SK-N-DZ (cell line): ENCODE data around the gene MIOS.
A peak's percentile ranks its signal among the peaks of the same experiment; 100 is the strongest.
"Not testable (repeated sequence)": the region's sequence is repeated elsewhere in the genome, so short reads cannot be mapped to it uniquely, and the experiment has no call there.

ENCODE experiments used
- DNase-seq: peaks from one replicate; pipeline ENCODE4 v3.0.0-alpha.2; 2015; ENCODE audit warnings: low spot score

Gene MIOS

DNA sequence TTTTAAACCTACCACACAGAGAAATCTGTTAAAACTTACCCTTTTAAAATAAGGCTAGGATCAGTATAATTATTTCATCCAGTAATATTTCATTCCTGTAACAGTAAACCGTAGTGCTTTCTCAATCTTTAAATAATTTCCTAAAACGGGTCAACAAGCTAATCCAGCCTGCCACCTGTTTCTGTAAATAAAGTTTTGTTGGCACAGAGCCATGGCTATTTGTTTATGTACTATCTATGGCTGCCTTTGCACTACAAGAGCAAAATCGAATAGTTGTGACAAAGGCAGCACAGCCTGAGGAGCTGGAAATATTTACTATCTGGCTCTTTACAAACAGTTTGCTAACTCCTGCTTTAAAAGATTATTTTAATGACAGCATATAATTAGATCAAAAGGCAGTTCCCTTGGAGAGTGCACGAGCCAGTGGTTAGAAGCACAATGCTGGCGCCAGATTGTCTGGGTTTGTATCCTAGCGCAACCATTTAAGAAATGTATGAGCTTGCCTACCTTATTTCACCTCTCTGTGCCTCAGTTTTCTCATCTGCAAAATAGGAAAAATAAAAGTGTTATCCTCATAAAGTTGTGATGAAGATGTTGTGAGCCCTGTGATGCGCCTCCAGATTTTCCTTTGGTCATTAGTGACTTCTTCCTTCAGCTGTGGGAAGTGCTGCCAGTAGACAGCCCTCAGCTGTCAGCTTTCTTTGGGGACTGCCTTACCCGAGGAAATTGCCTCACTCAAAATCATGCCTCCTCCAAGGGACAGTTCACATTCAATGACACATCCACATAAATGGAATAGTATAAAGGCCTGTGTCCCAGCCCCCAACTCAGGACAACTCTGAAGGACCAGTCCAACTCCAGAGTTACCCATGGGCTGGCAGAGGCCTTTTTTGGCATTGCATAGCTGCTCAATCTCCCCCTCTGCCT is 11.8 kb upstream of the MIOS start:
- DNase-seq, result peak; percentile 77

- no peak for DNase-seq
These were observed 9.8 kb upstream of the MIOS start for GRCh38 chr7:7556852-7557251.

- no peak for DNase-seq
These were observed 9.4 kb upstream of the MIOS start for GRCh38 chr7:7557252-7557651.

DNA sequence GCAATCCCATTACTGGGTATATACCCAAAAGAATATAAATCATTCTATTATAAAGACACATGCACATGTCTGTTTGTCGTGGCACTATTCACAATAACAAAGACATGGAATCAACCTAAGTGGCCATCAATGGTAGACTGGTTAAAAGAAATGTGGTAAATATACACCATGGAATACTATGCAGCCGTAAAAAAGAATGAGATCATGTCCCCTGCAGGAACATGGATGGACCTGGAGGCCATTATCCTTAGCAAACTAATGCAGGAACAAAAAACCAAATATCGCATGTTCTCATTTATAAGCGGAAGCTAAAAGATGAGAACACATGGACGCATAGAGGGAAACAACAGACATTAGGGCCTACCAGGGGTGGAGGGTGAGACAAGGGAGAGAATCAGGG is 5.1 kb upstream of the MIOS start:
- DNase-seq, result not testable (repeated sequence)

DNA sequence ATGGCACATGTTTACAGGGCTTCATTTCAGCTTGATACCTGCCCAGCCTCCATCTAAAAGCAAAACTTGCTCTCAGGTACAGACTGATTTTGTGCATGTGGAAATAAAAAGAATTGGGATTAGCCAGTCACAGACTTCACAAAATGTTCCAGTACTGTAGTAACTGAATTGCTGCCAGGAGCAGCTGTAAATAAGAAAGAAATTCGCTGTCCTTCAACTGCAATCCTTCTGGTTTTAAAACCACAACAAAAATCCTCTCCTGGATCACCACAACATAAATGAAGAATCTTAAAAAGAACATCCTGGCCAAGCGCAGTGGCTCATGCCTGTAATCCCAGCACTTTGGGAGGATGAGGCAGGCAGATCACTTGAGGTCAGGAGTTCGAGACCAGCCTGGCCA is 3.9 kb upstream of the MIOS start:
- no peak for DNase-seq

- DNase-seq, result no peak
These were observed 3.4 kb upstream of the MIOS start for GRCh38 chr7:7563269-7563668.

DNA sequence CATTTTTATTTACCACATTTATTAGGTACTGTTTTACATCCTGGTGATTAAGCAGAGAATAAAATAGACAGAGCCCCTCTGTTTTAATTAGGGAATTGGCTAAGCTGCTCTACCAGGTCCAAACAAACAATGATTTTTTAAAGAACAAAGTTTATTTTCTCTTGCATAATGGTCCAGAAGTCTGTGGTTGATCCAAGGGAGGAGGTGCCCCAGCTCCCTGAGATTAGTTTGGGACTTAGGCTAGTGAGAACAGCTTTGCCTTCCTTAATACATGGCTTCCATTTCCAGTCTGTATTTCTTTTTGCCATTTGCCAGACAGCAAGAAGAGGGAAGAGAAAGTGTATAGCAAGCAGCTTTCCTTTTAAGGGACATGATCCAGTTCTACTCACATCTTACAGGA is 2.9 kb upstream of the MIOS start:
- no peak for DNase-seq

GRCh38 chr7:7564323-7564780 is 2.3 kb upstream of the MIOS start:
- DNase-seq, result no peak

- DNase-seq, result no peak
These were observed 1.5 kb upstream of the MIOS start for GRCh38 chr7:7565018-7565680.

- peak; percentile 38 for DNase-seq
These were observed 686 bp upstream of the MIOS start for GRCh38 chr7:7565746-7566650.

DNA sequence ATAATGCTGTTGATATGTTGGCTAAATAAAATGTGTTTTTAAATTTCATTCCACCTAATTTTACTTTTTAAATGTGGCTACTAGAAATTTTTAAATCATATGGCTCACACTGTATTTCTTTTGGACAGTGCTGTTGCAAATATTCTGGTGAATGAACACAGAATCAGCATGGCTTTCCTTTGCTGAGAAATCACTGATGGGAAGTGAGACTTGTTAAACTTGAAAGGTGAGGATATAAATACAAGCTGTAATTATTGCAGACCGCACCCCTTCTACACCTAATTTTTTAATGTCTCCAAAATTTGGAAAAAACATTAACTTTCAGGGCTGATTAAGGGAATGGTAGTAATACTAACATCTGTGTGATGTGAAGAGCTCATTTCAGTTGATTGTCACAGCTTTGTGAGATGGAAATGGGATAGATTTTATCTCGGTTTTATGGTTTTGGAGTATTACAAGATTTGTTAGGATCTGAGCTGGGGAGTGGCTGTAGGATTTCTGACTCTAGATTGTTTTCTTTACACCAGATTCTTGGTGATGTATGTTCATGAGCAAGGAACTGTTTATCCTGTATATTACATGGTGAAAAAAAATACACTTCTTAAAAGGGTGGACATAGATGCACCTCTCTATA is 1.3 kb downstream of the MIOS start:
- no peak for DNase-seq

DNA sequence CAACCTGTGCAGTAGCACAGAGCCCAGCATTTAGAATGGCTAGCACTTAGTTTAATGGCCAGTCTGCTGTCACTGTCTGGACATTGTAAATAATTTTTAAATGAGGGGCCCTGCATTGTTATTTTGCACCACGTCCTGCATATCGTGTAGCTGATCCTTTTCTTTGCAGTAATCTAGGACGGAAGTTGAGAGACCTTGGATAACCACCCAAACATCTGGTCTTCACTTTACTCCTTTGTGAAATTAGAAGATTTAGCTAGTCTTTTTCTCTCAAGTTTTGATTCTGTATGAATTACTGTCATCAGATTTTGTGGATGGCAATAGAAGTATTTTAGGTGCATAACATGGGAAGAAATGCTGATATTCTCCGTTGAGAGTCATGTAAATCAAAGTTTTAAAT is 1.9 kb downstream of the MIOS start:
- DNase-seq, result no peak

- DNase-seq, result no peak
These were observed 2.4 kb downstream of the MIOS start for GRCh38 chr7:7569081-7569527.

- no peak for DNase-seq
These were observed 2.9 kb downstream of the MIOS start for GRCh38 chr7:7569615-7570014.

DNA sequence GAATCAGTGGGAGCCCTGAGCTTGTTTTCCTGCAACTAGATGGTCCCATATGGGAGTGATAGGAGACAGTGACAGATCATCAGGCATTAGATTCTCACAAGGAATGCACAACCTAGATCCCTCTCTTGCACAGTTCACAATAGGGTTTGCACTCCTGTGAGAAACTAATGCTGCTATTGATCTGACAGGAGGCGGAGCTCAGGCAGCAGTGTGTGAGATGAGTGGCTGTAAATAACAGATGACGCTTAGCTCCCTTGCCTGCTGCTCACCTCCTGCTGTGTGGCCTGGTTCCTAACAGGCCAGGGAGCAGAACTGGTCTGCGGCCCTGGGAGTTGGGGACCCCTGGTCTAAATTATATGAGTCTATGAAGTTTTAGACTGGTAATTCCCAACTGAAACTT is 3.9 kb downstream of the MIOS start:
- no peak for DNase-seq

GRCh38 chr7:7573701-7574100 is 7.0 kb downstream of the MIOS start:
- no peak for DNase-seq

GRCh38 chr7:7576344-7576743 is 9.7 kb downstream of the MIOS start:
- no peak for DNase-seq

GRCh38 chr7:7577888-7578287 is 11.2 kb downstream of the MIOS start:
- DNase-seq, result no peak

- DNase-seq, result no peak
These were observed 13.0 kb downstream of the MIOS start for GRCh38 chr7:7579638-7580037.

DNA sequence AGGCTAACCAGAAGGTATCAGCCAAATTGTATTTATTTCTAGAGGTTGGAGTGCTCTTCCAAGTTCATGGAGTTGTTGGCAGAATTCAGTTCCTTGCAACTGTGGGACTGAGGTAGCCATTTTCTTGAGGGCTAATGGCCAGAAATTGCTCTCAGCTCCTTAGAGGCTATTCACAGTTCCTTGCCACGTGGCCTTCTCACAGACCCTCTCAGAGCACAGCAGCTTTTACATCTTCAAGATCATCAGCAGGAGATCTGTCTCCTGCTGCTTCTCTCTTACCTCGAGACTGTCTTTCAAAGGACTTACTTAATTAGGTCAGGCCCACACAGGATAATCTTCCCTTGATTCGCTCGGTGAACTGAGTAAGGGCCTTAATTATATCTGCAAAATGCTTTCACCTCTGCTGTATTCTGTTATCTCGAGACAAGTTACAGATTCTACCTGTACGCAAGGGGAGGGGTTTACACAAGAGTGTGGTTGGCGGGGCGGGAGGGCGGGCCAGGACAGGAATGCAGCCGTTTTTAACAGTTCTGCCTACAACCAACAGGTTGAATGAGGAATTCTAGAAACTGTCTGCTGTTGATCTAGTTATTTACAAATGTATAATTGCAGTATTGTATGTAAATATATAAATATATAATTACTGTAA is 15.0 kb downstream of the MIOS start:
- DNase-seq, result peak; percentile 73

- no peak for DNase-seq
These were observed 15.9 kb downstream of the MIOS start for GRCh38 chr7:7582596-7582995.
